Measurements from ENCODE around the gene GALNT14. TPM values are rescaled to one million over a fixed set of nuclear protein-coding genes. Genes with fewer than 3 reads are reported as not detected.

Gene GALNT14
- total and polyA plus RNA-seq, 8 donors: 0.93 to 15.6 (median 1.4) TPM; not detected in 3

DNA sequence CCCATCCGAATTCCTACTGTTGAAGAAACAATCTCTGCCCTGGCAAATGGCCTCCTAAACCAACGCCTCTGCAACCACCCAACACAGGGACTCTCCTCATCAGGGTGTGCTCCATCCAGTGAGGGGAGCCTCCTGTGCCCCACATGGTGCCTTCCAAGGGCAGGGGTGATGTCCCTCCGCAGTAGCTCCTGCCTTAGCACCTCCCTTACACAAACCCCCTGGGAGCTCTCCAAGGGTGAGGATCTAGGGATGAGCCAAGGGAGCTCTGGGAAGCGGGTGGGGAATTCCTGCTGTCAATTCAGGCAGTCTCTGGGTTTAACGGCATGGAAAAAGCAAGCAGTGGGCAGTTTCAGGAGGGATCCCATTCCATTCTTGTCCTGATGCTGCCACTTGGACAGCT is 3.8 kb downstream of the GALNT14 start:
- H3K27ac ChIP-seq: no peak overlapping the region
- DNase-seq: no peak
- no peak for TF ChIP-seq POLR2A (IDR thresholded peaks at IDR 0.05)
- TF ChIP-seq POLR2AphosphoS5 (IDR thresholded peaks at IDR 0.05): no peak
- TF ChIP-seq, protein P1, sequence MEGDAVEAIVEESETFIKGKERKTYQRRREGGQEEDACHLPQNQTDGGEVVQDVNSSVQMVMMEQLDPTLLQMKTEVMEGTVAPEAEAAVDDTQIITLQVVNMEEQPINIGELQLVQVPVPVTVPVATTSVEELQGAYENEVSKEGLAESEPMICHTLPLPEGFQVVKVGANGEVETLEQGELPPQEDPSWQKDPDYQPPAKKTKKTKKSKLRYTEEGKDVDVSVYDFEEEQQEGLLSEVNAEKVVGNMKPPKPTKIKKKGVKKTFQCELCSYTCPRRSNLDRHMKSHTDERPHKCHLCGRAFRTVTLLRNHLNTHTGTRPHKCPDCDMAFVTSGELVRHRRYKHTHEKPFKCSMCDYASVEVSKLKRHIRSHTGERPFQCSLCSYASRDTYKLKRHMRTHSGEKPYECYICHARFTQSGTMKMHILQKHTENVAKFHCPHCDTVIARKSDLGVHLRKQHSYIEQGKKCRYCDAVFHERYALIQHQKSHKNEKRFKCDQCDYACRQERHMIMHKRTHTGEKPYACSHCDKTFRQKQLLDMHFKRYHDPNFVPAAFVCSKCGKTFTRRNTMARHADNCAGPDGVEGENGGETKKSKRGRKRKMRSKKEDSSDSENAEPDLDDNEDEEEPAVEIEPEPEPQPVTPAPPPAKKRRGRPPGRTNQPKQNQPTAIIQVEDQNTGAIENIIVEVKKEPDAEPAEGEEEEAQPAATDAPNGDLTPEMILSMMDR (IDR thresholded peaks at IDR 0.05): no peak
- no peak for TF ChIP-seq EP300 (IDR thresholded peaks at IDR 0.05)
- H3K27me3 ChIP-seq: peaks cover 4 to 69% (median 33%) of the 10 kb centered on the region in 3 donors
- H3K4me1 ChIP-seq: peaks cover 14 to 25% (median 20%) of the 10 kb centered on the region in 4 donors
- H3K9me3 ChIP-seq: no peaks in the 10 kb centered on the region
- H3K4me3 ChIP-seq: no peak overlapping the region
- 75 to 86% (median 81%) methylated on average over 4 to 5 of the region's 5 CpGs for WGBS, 5 donors
- H3K36me3 ChIP-seq: no peaks in the 10 kb centered on the region
- intact Hi-C loops (cut with DNase I; ENCODE audit: low total_unique reads): no loop called here

DNA sequence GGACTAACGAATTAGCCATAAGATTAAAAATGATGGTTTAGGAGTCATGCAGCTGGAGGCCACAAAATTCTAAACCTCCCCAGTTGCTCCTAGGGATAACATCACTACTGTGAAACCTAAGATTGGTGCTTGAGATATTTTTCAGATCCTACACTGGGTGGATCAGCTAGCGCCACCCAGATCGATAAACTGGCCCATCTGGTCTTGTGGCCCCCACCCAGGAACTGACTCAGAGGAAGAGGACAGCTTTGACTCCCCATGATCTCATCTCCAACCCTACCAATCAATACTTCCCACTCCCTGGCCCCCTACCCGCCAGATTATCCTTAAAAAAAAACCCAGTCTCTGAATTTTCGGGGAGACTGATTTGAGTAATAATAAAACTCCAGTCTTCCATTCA is 5.5 kb downstream of the GALNT14 start:
- DNase-seq: no peak
- H3K4me1 ChIP-seq: peaks cover 8 to 14% (median 10%) of the 10 kb centered on the region in 4 donors
- intact Hi-C loops (cut with DNase I; ENCODE audit: low total_unique reads): no loop called here
- H3K27ac ChIP-seq: no peak overlapping the region
- H3K4me3 ChIP-seq: no peak overlapping the region
- TF ChIP-seq, protein P1 (IDR thresholded peaks at IDR 0.05): no peak
- no peak for TF ChIP-seq POLR2AphosphoS5 (IDR thresholded peaks at IDR 0.05)
- no peak for TF ChIP-seq EP300 (IDR thresholded peaks at IDR 0.05)
- no peaks in the 10 kb centered on the region for H3K9me3 ChIP-seq
- H3K36me3 ChIP-seq: no peaks in the 10 kb centered on the region
- 85 to 90% (median 90%) methylated on average over 5 of the region's 5 CpGs for WGBS, 5 donors
- H3K27me3 ChIP-seq: peaks cover 4 to 53% (median 23%) of the 10 kb centered on the region in 3 donors

DNA sequence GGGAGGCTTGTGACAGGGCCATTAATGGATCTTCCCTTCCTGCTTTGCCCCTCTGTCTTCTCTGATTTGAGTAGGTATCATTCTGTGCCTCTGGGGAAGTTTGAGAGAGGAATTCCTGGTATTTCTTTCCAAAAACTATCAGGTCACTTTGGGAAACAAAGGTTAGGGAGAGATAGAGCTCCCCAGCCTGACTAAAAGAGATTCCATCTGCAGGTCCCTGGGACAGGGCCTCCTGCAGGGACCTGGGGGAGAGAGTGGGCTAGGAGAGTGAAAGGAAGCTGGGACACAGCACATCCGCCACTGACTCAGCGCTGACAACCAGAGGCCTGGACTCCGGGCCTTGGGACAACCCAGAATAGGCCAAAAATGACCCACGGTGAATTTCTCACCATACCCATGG is 6.4 kb downstream of the GALNT14 start:
- no peak for DNase-seq
- H3K36me3 ChIP-seq: no peaks in the 10 kb centered on the region
- H3K27ac ChIP-seq: no peak overlapping the region
- H3K4me1 ChIP-seq: peaks cover 0 to 5% (median under 1%) of the 10 kb centered on the region in 4 donors
- TF ChIP-seq EP300 (IDR thresholded peaks at IDR 0.05) (no peak), POLR2A (IDR thresholded peaks at IDR 0.05) (no peak), POLR2AphosphoS5 (IDR thresholded peaks at IDR 0.05) (no peak)
- TF ChIP-seq, protein P1 (IDR thresholded peaks at IDR 0.05): no peak
- peaks cover 4 to 44% (median 13%) of the 10 kb centered on the region in 3 donors for H3K27me3 ChIP-seq
- intact Hi-C loops (cut with DNase I; ENCODE audit: low total_unique reads): no loop called here
- H3K9me3 ChIP-seq: no peaks in the 10 kb centered on the region
- WGBS, 5 donors: 44 to 83% (median 69%) methylated on average over 4 of the region's 4 CpGs
- no peak overlapping the region for H3K4me3 ChIP-seq

DNA sequence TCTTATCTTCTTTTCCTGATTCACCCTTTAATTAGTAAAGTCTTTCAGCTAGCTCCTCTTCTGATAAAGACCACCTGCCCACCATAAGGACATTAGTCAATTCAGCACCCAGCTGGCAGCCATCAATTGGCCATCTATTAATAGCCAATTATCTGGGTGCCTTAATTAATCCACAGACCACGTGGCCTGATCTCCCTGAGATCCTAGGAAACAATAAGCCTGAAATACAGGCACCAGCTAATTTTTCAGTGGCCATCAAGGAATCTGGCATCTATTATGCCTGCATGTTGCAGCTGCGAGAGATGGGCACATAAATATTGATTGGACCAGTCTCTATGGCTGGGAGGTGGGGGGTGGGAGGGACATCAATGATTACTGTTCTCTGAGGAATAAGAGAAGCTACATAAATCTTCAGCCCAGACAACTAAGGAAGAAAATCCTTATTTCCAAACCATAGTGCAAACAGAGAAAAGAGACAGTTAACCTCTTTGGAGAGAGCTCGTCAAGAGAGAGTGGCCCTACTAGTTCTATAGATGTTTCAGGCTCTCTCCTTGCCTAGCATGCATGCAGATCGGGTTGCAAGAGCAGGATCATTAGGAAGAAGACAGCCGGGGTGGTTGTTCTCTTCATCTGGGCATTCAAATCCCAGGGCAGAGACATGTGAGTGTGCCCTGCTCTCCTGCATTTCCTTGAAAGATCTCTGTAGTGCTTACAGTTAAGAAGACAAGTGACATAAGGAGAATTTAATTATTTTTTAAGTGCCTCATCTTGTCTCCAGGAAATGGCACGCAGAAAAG is 8.7 kb downstream of the GALNT14 start:
- intact Hi-C loops (cut with DNase I; ENCODE audit: low total_unique reads): no loop called here
- Histone ChIP-seq H3K4me3 (no peak overlapping the region), H3K27me3 (peaks cover 0 to 25% (median 0%) of the 10 kb centered on the region in 3 donors), H3K9me3 (no peaks in the 10 kb centered on the region), H3K36me3 (no peaks in the 10 kb centered on the region), H3K27ac (no peak overlapping the region), H3K4me1 (no peaks in the 10 kb centered on the region)
- no peak for DNase-seq
- TF ChIP-seq POLR2A (IDR thresholded peaks at IDR 0.05) (no peak), EP300 (IDR thresholded peaks at IDR 0.05) (no peak), POLR2AphosphoS5 (IDR thresholded peaks at IDR 0.05) (no peak)
- TF ChIP-seq, protein P1 (IDR thresholded peaks at IDR 0.05): no peak
- 48 to 56% (median 50%) methylated on average over 6 of the region's 6 CpGs for WGBS, 5 donors
